T1000 (cell line): ENCODE results near the gene MYO7B.

ENCODE experiments used
- DNase-seq: peaks from one replicate; lab custom pipeline; 2025; ENCODE audit warnings: mixed read lengths; lab: John Stamatoyannopoulos, UW

The MYO7B gene

DNA sequence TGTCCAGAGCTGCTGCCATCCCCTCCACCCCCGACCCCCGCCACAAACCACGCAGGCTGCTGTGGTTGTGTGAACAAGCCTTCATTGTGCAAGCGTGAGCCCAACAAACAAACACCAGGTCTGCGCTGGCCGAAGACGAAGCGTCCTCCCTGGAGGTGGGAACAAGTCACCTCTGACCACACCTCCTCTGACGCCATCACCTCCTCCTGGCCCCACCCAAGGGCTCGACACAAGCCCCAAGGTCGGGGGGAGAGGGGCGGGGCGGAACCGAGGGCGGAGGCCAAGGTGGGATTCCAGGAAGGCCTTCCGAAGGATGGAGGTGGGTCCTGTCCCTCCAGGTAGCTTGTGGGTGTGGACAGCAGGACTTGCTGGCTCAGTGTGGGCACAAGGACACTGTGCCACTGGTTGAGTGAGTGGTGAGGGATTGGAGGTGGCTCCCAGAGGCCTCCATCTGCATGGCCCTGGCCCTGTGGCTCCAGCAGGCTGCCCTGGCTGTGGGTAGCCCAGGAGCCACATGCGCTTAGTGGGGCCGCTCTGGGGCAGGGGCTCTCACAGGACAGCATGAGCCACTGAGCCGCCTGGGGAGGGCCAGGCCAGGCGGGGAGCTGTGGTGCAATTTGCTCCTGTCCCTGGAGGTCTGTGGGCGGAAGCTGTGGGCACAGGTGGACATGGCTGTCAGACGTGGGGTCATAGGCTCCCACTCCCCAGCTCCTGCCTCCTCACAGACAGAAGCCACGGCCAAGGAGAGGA is 103.1 kb downstream of the MYO7B start:
- no peak for DNase-seq

DNA sequence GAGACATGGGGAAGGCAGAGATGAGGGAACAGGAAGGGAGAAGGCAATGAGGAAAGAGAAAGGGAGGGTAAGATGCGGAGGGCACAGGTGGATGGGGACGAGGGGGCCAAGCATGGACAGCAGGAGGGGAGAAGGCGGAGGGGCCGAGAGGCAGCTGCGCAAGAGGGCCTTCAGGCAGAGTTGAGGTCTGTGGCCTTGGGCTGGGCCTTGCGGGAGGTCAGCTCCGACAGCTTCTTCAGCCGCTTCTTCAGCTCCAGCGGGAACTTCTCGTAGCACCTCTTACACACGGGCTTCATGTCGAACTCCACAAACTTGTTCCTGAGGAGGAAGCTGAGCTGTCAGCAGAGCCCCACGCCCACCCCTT is 103.6 kb downstream of the MYO7B start:
- DNase-seq: no peak

DNA sequence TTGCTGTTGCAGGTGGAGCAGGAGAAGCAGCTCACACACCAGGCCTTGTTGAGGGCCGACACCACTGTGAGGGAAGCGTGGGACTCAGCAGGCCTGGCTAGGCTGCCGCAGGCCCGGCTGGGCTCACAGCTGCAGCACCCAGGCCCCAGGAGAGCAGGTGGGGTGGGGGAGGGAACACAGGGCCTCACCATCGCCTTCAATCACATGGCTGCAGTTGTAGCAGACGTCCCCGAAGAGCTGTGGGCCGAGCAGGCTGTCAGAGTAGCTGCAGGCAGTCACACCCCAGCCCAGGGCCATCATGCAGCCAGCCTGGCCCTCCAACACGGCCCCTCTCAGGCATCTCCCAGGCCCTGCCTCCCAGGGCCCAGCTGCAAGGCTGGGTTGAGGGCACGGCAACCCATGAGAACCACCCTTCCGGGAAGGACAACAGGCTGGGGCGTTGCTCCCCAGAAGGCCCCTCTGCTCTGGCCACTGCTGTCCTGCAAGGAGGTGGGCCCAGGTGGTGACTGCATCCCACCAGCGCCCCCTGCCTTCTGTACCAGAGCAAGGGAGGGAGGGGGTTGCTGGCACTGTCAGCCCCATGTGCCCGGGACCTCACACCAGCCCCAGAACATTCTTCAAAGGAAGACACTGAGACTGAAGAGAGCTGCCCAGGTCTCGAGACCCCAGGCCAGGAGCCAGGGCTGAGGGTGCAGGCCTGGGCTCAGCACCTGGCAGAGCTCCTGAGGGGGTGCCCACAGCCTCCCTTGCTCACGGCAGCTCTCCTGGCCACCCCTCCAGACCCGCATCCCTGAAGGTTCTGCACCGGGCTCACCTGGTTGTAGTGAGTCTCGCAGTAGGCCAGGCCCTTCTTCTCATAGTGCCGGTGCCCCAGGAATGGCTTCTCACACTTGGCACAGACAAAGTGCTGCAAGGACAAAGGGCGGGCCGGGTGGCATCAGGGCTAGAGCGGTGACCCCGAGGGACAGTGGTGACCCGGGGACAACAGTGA is 104.9 kb downstream of the MYO7B start:
- no peak for DNase-seq

- DNase-seq: no peak
Measured at GRCh38 chr2:127641133-127641532, 105.7 kb downstream of the MYO7B start.

DNA sequence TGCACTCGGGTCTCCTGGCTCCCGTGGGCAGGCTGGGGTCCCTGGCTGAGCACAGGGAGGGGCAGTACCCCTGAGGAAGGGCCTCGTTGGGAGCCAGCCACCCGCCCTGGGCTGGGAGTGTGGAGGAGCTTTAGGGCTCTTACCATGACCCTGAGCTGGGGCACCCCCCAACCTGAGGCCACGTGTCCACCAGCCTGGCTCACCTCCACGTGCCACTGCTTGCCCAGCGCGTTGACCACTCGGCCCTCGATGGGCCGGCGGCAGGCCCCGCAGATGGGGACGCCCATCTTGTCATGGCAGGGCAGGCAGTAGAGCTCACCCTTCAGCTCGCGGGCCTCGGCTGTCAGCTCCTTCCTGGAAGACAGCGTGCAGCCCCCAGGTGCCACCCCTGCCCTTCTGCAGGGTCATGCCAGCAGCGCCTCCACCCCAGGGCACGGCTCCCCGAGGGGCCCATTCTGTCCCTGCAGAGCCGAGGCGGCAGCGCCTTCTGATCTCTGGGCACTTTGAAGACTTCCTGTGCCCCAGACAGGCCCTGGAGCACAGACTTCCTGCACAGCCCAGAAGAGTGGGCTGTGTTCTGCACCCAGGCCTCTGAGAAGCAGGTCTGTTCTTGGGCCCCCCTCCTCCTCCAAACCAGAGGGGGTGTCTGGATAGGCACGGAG is 106.5 kb downstream of the MYO7B start:
- no peak for DNase-seq

- DNase-seq: no peak
Measured at GRCh38 chr2:127642706-127643438, 107.4 kb downstream of the MYO7B start.

GRCh38 chr2:127643439-127644065 is 108.1 kb downstream of the MYO7B start:
- DNase-seq: no peak

- no peak for DNase-seq
Measured at GRCh38 chr2:127644066-127645025, 108.9 kb downstream of the MYO7B start.

DNA sequence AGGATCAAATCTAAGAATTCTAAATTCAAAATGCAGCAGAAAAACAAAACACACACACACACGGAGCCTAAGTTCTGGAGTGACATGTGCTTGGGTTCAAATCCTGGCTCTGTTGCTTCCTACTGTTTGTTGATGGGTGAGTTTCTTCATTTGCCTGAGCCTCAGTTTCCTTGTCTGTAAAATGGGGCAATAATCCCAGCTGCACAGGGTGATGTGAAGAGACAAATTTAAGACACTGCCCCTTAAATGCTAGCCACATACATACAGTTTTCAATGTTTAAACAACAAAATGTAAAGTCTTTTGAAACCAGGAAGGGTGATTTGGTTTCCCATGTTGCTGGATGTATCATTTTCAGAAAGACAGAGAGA is 109.5 kb downstream of the MYO7B start:
- DNase-seq: no peak

- no peak for DNase-seq
Measured at GRCh38 chr2:127645395-127646291, 110.2 kb downstream of the MYO7B start, which contains the start of gene GPR17. TSS of gene GPR17 (plus strand) at chr2:127646153. CDS start at chr2:127650736, 4,583 bp downstream.

GRCh38 chr2:127646487-127647241 is 111.2 kb downstream of the MYO7B start:
- DNase-seq: no peak

- no peak for DNase-seq
Measured at GRCh38 chr2:127647242-127648190, 112.0 kb downstream of the MYO7B start.

GRCh38 chr2:127648321-127648720 is 112.8 kb downstream of the MYO7B start:
- no peak for DNase-seq

DNA sequence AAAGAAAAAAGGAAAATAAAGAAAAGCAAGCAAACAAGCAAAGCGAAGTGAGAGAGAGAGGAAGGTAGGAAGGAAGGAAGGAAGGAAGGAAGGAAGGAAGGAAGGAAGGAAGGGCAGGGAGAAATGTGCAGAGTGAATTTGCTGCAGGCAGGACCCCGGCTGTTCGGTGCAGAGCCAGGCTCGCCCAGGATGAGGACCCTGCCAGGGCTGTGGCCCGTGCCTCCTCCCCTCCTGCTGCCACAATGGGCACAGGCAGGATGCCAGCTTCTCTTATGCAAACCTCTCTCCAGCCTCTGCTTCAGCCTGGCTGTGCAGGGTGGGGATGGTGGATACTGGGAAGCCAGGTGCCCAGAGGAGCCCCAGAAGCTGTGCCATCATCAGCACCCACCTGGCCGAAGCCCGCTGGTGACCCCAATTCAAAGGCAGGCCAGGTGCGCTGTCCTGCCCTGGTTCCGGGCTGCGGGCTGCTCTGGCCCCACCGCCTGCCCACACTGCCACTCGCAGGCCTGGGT is 113.7 kb downstream of the MYO7B start:
- DNase-seq: no peak

GRCh38 chr2:127649684-127650040 is 114.2 kb downstream of the MYO7B start:
- peak; percentile 60 for DNase-seq

DNA sequence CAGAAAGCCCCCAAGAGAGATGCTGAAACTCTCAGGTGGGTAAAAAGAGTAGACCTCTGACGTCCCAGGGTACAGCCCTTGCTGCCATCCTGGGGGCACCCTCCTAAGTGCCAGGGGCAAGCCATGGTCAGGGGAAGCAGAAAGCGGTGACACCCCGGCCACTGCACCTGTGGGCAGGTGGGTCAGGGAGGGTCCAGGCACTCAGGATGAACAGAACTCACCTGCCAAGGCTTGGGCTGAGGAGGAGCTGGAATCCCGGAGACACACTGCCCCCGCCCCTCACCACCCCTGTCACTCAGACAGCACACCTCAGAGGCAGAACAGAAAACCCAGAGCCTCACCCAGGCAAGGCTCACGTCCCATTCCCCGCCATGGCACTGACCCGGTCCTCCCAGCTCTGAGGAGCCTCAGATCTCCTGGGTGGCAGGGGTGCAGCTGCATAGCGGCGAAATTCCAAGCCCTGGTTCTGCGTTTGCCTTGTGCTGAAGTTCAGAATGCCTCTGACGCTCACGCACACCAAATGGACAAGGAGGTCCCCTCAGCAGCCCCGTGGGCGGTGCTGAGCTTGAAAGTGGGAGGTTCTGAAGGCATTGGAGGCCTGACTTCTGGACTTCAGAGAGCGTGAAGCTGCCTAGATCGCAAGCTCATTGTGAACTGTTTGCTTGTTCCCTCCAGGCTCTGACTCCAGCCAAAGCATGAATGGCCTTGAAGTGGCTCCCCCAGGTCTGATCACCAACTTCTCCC is 114.7 kb downstream of the MYO7B start:
- no peak for DNase-seq
